Measurements from ENCODE around the gene KIRREL1. TPM values are rescaled to one million over a fixed set of nuclear protein-coding genes. Genes with fewer than 3 reads are reported as not detected.

The KIRREL1 gene
- total RNA-seq, 1 donor from 2014 or later: 66.8 TPM

DNA sequence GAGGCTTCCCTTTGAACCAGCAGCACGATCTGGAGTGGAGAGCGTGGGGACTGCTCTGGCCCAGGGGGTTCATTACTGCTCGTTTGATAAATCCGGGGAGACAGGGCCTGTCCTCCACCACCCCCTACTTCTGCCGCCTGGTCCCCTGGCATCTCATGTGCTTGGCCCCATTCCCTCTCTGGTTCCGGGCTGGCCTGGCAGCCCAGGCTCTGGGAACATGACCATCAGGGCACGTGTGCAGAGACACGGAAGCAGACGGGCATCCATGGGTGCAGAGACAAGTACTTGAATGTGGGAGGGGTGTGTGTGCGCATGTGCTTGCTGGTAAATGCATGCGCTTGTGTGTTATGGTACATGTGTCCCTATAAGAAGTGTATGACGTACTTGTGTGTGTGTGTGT lies 75.5 kb downstream of the KIRREL1 start:
- Mint-ChIP-seq H3K36me3 (ENCODE audit: low read depth, unreplicated experiment) (peaks cover 28% of the 10 kb centered on the region), H3K4me3 (ENCODE audit: unreplicated experiment) (no peak overlapping the region), H3K9me3 (ENCODE audit: unreplicated experiment) (no peaks in the 10 kb centered on the region), H3K27ac (ENCODE audit: unreplicated experiment) (no peak overlapping the region), H3K27me3 (ENCODE audit: unreplicated experiment) (peaks cover 11% of the 10 kb centered on the region), H3K4me1 (ENCODE audit: unreplicated experiment) (peaks cover 67% of the 10 kb centered on the region)
- no peak for DNase-seq (ENCODE audit: low spot score)
- TF ChIP-seq, protein P1, sequence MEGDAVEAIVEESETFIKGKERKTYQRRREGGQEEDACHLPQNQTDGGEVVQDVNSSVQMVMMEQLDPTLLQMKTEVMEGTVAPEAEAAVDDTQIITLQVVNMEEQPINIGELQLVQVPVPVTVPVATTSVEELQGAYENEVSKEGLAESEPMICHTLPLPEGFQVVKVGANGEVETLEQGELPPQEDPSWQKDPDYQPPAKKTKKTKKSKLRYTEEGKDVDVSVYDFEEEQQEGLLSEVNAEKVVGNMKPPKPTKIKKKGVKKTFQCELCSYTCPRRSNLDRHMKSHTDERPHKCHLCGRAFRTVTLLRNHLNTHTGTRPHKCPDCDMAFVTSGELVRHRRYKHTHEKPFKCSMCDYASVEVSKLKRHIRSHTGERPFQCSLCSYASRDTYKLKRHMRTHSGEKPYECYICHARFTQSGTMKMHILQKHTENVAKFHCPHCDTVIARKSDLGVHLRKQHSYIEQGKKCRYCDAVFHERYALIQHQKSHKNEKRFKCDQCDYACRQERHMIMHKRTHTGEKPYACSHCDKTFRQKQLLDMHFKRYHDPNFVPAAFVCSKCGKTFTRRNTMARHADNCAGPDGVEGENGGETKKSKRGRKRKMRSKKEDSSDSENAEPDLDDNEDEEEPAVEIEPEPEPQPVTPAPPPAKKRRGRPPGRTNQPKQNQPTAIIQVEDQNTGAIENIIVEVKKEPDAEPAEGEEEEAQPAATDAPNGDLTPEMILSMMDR (IDR thresholded peaks at IDR 0.05; ENCODE audit: unreplicated experiment): no peak

DNA sequence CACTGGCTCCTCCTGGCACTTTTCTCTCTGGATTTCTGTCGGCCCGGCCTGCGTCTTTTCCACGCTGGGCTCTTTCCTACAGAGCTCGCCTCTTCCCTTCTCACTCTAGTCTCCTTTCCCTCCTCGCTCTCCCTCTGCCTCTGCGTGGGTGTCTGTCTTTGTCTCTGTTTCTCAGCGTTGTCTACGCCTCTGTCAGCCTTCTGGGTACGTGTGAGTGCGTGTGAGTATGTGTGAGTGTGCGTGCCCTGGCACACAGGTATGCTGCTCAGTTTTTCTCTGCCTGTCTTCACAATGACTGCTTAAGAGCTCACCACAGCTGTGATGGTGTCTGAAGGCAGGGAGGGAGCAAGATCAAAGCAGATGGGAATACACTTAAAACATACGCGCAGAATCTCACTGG lies 77.7 kb downstream of the KIRREL1 start:
- Mint-ChIP-seq H3K9me3 (ENCODE audit: unreplicated experiment) (no peaks in the 10 kb centered on the region), H3K27ac (ENCODE audit: unreplicated experiment) (no peak overlapping the region)

DNA sequence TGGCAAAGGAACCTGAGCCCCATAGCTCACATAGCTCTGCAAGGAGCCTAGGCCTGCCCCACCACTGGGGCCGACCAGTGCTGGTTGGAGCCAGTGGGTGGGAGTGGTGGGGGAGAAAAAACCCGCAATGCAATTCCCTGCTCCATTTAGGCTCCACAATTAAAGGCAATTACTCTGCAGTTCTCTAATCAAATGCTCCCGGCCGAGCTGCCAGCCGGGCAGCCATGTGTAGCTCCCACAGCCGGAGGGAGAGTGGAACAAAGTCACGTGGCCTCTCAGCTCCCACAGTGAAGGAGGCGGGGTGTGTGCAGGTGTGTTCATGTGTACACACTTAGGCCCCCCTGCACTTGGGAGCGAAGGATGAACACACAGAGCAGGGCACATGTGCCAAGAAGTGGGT lies 81.6 kb downstream of the KIRREL1 start:
- TF ChIP-seq, protein P1 (IDR thresholded peaks at IDR 0.05; ENCODE audit: unreplicated experiment): no peak
- Mint-ChIP-seq H3K27me3 (ENCODE audit: unreplicated experiment) (peaks cover 16% of the 10 kb centered on the region), H3K9me3 (ENCODE audit: unreplicated experiment) (no peaks in the 10 kb centered on the region), H3K4me3 (ENCODE audit: unreplicated experiment) (no peak overlapping the region), H3K4me1 (ENCODE audit: unreplicated experiment) (peaks cover 37% of the 10 kb centered on the region), H3K36me3 (ENCODE audit: low read depth, unreplicated experiment) (peaks cover 37% of the 10 kb centered on the region), H3K27ac (ENCODE audit: unreplicated experiment) (no peak overlapping the region)
- no peak for DNase-seq (ENCODE audit: low spot score)

More for the DNA sequence above, 77.7 kb downstream of the KIRREL1 start:
- no peak overlapping the region for H3K4me3 Mint-ChIP-seq (ENCODE audit: unreplicated experiment)
- peaks cover 61% of the 10 kb centered on the region for H3K4me1 Mint-ChIP-seq (ENCODE audit: unreplicated experiment)
- peaks cover 31% of the 10 kb centered on the region for H3K36me3 Mint-ChIP-seq (ENCODE audit: low read depth, unreplicated experiment)
- H3K27me3 Mint-ChIP-seq (ENCODE audit: unreplicated experiment): peaks cover 14% of the 10 kb centered on the region
- no peak for DNase-seq (ENCODE audit: low spot score)
- TF ChIP-seq, protein P1 (IDR thresholded peaks at IDR 0.05; ENCODE audit: unreplicated experiment): no peak

DNA sequence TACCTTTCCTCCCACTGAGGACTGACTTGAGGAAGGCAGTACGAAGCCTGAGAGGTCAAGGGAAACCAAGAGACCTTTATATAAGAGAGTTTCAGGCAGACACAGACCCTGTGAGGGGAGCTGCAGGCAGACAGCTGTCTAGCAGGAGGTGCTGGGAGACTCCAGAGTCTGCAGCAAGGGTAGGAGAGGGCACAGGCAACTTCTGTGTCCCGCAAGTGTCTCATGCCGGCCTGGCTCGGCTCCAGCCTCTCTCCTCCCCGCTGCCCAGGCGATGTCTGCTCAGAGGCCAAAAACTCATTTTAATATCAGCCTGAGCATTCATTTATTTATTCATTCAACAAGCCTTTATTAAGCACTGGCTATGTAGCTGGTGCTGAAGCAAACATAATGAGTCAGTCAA lies 83.0 kb downstream of the KIRREL1 start:
- DNase-seq (ENCODE audit: low spot score): no peak
- peaks cover 18% of the 10 kb centered on the region for H3K27me3 Mint-ChIP-seq (ENCODE audit: unreplicated experiment)
- no peaks in the 10 kb centered on the region for H3K9me3 Mint-ChIP-seq (ENCODE audit: unreplicated experiment)
- H3K27ac Mint-ChIP-seq (ENCODE audit: unreplicated experiment): no peak overlapping the region
- H3K4me1 Mint-ChIP-seq (ENCODE audit: unreplicated experiment): peaks cover 24% of the 10 kb centered on the region
- peaks cover 39% of the 10 kb centered on the region for H3K36me3 Mint-ChIP-seq (ENCODE audit: low read depth, unreplicated experiment)
- no peak overlapping the region for H3K4me3 Mint-ChIP-seq (ENCODE audit: unreplicated experiment)
- TF ChIP-seq, protein P1 (IDR thresholded peaks at IDR 0.05; ENCODE audit: unreplicated experiment): no peak

DNA sequence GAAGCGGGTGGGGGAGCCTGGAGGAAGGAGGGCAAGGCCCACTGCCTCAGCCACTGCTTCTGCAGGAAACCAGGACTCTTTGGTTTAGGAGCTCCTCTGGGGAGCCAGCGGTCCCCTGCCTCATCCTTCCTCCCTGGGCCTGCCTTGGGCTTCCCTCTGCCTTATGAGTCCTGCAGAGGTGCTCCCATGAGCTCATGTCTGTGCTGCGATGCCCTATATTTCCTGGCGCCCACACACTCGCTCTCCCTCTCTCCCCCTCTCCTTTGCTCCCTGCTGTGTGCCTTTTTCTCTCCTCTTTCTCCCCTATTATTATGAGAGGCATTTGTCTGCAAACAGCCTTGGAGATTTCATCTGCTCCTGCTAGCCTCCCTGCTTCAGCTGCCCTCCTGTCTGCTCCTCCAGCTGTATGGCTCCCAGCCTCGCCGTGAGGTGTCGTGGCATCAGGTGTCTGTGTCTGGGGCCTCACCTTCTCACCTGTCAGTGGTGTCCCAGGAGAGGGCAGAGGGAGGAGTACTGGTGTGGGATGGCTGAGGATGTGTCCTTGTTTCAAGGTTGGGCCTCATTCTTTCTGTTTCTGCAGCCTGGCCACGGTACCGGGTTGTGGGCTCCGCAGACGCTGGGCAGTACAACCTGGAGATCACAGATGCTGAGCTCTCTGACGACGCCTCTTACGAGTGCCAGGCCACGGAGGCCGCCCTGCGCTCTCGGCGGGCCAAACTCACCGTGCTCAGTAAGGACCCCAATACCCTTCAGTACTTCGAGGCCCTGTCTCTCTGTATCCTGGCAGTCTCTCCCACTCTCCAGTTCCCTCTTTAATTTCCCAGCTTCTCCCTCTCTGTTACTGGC lies 84.2 kb downstream of the KIRREL1 start:
- no peak for DNase-seq (ENCODE audit: low spot score)
- Mint-ChIP-seq H3K4me1 (ENCODE audit: unreplicated experiment) (peaks cover 14% of the 10 kb centered on the region), H3K27ac (ENCODE audit: unreplicated experiment) (peak overlapping the region; percentile 40), H3K27me3 (ENCODE audit: unreplicated experiment) (peaks cover 13% of the 10 kb centered on the region), H3K9me3 (ENCODE audit: unreplicated experiment) (no peaks in the 10 kb centered on the region), H3K4me3 (ENCODE audit: unreplicated experiment) (no peak overlapping the region), H3K36me3 (ENCODE audit: low read depth, unreplicated experiment) (peaks cover 42% of the 10 kb centered on the region)
- TF ChIP-seq, protein P1 (IDR thresholded peaks at IDR 0.05; ENCODE audit: unreplicated experiment): no peak
